ENCODE results near the gene FGR. TPM values are rescaled to one million over a fixed set of nuclear protein-coding genes. Genes with fewer than 3 reads are reported as not detected.

The FGR gene
- polyA plus RNA-seq, 1 donor (not counting 4 experiments of a cell fraction or from before 2014, with no cell fraction given) = 0.04 TPM

GRCh38 chr1:27609210-27609555, 25.8 kb downstream of the FGR start:
- Histone ChIP-seq H3K9me1 (ENCODE audit: control insufficient read depth, extremely low read depth, insufficient read depth, low read length) (no peaks in the 10 kb centered on the region), H3K9me3 (ENCODE audit: control insufficient read depth, low read depth, low read length) (no peaks in the 10 kb centered on the region), H3K79me2 (ENCODE audit: control insufficient read depth, insufficient read depth, low read length) (no peaks in the 10 kb centered on the region), H3K4me1 (ENCODE audit: control insufficient read depth, extremely low read depth, insufficient read depth, low read length) (peaks cover 19% of the 10 kb centered on the region), H4K20me1 (ENCODE audit: control insufficient read depth, extremely low read depth, insufficient read depth, low read length) (no peaks in the 10 kb centered on the region), H3K4me2 (ENCODE audit: control insufficient read depth, extremely low read depth, insufficient read depth, low read depth, low read length) (no peak overlapping the region), H3K27me3 (ENCODE audit: control insufficient read depth, extremely low read depth, insufficient read depth, low read length) (peaks cover 11% of the 10 kb centered on the region), H3K27ac (ENCODE audit: control insufficient read depth, insufficient read depth, low read length) (no peak overlapping the region), H3K36me3 (ENCODE audit: control insufficient read depth in 2 of 2, extremely low read depth in 1 of 2, insufficient read depth in 2 of 2, low read length in 2 of 2) (no peaks in the 10 kb centered on the region), H2AFZ (ENCODE audit: control insufficient read depth, low read length) (no peak overlapping the region), H3K4me3 (ENCODE audit: control insufficient read depth in 2 of 3, extremely low read depth in 1 of 3, insufficient read depth in 2 of 3, low read depth in 1 of 3, low read length in 3 of 3) (no peak overlapping the region), H3K9ac (ENCODE audit: control insufficient read depth, extremely low read depth, insufficient read depth, low read length) (no peak overlapping the region)
- DNase-seq (ENCODE audit: low read depth, low spot score) (no peak), FAIRE-seq (no peak)
- TF ChIP-seq CTCF (optimal IDR thresholded peaks at IDR 0.05 in 1 of 3, IDR thresholded peaks at IDR 0.05 in 1 of 3, conservative IDR thresholded peaks at IDR 0.05 in 1 of 3; ENCODE audit: extremely low read depth in 1 of 3, insufficient read depth in 2 of 3, low read length in 3 of 3) = no peak
- TF ChIP-seq EZH2 (IDR thresholded peaks at IDR 0.05; ENCODE audit: low read length) = no peak
- dilution Hi-C loops (cut with MboI; ENCODE audit: extremely low pct_ligation_motif_present, low sequenced_read_pairs) = no loop called here

GRCh38 chr1:27607239-27607804, 27.7 kb downstream of the FGR start:
- H3K36me3 ChIP-seq (ENCODE audit: control insufficient read depth in 2 of 2, extremely low read depth in 1 of 2, insufficient read depth in 2 of 2, low read length in 2 of 2) = no peaks in the 10 kb centered on the region
- dilution Hi-C loops (cut with MboI; ENCODE audit: extremely low pct_ligation_motif_present, low sequenced_read_pairs) = no loop called here
- no peaks in the 10 kb centered on the region for H4K20me1 ChIP-seq (ENCODE audit: control insufficient read depth, extremely low read depth, insufficient read depth, low read length)
- H3K9ac ChIP-seq (ENCODE audit: control insufficient read depth, extremely low read depth, insufficient read depth, low read length) = no peak overlapping the region
- H3K4me1 ChIP-seq (ENCODE audit: control insufficient read depth, extremely low read depth, insufficient read depth, low read length) = peaks cover 20% of the 10 kb centered on the region
- H3K79me2 ChIP-seq (ENCODE audit: control insufficient read depth, insufficient read depth, low read length) = peaks cover 11% of the 10 kb centered on the region
- no peaks in the 10 kb centered on the region for H3K9me1 ChIP-seq (ENCODE audit: control insufficient read depth, extremely low read depth, insufficient read depth, low read length)
- no peak overlapping the region for H2AFZ ChIP-seq (ENCODE audit: control insufficient read depth, low read length)
- no peak for TF ChIP-seq CTCF (optimal IDR thresholded peaks at IDR 0.05 in 1 of 3, IDR thresholded peaks at IDR 0.05 in 1 of 3, conservative IDR thresholded peaks at IDR 0.05 in 1 of 3; ENCODE audit: extremely low read depth in 1 of 3, insufficient read depth in 2 of 3, low read length in 3 of 3)
- TF ChIP-seq EZH2 (IDR thresholded peaks at IDR 0.05; ENCODE audit: low read length) = no peak
- H3K4me2 ChIP-seq (ENCODE audit: control insufficient read depth, extremely low read depth, insufficient read depth, low read depth, low read length) = no peak overlapping the region
- no peaks in the 10 kb centered on the region for H3K9me3 ChIP-seq (ENCODE audit: control insufficient read depth, low read depth, low read length)
- H3K4me3 ChIP-seq (ENCODE audit: control insufficient read depth in 2 of 3, extremely low read depth in 1 of 3, insufficient read depth in 2 of 3, low read depth in 1 of 3, low read length in 3 of 3) = no peak overlapping the region
- peaks cover 9% of the 10 kb centered on the region for H3K27me3 ChIP-seq (ENCODE audit: control insufficient read depth, extremely low read depth, insufficient read depth, low read length)
- FAIRE-seq (no peak), DNase-seq (ENCODE audit: low read depth, low spot score) (no peak)
- no peak overlapping the region for H3K27ac ChIP-seq (ENCODE audit: control insufficient read depth, insufficient read depth, low read length)

Measured in keratinocyte (primary cell).